Muscle of arm (tissue), 12 donors: Measurements from ENCODE around the gene GFY. TPM values are rescaled to one million over a fixed set of nuclear protein-coding genes. Genes with fewer than 3 reads are reported as not detected.

Experiments used
- DNase-seq: peaks from one replicate; pipeline ENCODE4 v3.0.0-alpha.2; 2013
- polyA plus RNA-seq, 12 donors: library from polyadenylated mRNA; unstranded; fragments of 120-200 nt; gene quantifications; one replicate each; pipeline ENCODE4 v1.2.1, GENCODE V29; 2013; ENCODE audit not compliant: insufficient read length in 12 of 12

The GFY gene
- polyA plus RNA-seq, 12 donors: 0.13 TPM; not detected in 11

- DNase-seq: no peak
These were observed 17.6 kb upstream of the GFY start for GRCh38 chr19:49407482-49408015.

DNA sequence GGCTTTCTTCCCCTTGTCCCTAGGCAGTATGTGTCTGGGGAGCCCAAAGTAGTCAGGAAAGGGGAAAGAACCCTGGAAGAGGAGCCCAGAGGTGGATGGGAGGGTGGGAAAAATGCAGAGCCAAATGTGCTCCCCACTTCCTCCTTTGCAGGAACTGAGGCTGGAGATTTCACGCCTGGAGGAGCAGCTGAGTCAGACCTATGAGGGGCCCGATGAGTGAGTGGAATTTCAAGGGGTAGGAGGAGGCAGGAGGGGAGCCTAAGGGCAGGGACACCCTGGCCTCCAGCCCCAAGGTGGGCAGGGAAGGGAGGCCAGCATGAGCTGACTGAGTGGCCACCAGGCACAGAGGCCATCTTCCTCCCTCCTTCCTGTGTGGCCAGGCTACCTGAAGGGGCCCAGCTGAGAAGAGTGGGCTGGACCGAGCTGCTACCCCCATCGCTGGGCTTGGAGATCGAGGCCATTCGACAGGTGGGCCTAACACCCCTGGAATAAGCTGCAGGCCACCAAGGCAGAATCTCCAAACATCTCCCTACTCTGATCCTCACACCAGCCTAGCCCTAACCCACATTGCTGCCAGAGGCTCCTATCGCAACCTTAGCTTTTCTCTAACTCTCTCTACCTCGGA, 16.3 kb upstream of the GFY start:
- no peak for DNase-seq

DNA sequence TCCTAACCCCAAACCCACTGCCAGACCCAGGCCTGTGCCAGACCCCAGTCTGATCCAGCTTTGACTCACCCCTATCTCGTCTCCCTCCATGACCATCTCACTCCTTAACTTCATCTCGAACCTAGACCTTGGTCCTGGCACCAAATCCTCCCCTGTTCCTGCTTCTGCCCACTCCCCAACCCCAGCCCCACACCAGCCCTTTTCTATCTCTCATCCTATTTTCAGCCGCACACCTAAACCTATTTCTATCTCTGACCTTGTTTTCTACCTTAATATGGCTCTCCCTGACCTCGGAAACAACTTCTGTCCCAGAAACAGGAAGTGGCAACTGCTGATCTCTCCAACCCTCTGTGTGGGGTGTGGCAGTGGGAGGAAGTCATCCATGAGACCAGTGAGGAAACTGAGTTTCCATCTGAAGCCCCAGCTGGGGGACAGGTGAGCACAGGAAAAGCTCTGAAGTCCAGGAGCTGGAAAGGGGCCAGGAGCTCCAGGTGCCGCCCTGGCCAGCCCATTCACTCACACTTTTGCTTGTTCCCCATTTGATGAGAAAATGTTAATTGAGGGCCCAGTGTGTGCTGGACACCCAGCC, 15.7 kb upstream of the GFY start:
- no peak for DNase-seq

DNA sequence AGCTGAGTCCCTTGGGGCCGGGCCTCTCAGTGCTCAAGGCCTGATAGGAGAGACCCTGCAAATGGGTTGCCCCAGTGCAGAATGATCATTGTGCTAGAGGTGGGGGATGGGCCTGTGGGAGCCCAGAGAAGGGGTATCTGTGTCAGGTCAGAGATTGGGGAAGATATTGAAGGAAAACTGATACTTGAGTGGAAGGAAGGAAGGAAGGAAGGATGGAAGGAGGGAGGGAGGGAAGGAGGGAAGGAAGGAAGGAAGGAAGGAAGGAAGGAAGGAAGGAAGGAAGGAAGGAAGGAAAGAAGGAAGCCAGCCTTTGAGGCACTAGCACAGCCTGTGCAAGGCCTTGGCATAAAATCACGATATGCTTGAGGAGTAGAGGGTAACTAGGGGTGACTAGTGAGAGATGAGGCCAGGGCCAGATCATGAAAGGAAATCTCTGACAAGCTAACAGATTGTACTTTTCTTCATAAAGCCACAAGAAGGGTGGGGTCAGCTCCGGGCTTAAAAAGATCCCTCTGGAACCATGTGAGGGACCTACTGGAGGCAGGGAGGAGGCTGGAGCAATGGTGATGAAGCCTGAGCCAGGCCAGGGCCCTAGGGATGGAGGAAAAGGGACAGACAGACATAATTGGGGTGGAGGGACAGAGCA, 13.4 kb upstream of the GFY start:
- DNase-seq: no peak

- DNase-seq: peak; percentile 40
These were observed 11.8 kb upstream of the GFY start for GRCh38 chr19:49413348-49413747.

DNA sequence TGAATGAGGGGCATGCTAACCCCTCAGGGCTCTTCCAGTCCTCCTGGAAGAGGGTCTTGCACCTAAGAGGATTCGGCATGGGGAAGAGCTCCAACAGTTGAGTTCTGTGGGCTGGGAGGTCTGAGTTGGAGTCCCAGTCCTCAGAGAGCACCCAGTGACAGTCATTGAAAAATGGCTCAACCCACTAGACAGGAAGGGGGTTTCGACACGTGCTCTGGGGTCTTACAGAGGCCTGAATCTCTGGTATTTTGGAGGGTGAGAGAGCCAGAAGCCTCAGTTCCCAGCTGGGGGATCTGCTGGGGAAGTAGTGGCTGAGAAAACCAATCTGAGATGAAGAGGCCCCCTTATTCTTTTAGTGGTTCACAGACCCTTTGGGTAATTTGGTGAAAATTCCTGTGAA, 10.9 kb upstream of the GFY start:
- no peak for DNase-seq

GRCh38 chr19:49415102-49415809, 9.9 kb upstream of the GFY start:
- DNase-seq: no peak

DNA sequence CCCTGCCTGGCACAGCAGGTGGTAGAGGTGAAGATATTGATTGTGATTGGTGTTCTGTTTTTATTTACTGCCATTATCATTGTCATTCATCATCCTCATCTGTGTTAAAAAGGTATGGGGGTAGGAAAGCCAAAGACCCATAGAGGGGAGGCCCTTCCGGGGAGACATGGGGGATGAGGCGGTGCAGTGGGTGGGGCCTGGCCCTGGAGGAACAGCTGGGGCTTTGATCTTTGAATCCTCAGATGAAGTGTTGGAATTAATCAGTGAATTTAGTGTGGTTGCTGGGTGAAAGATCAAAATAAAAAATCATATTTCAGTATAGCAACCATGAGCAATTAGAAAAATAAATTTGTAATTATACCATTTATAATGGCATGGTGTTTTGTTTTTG, 9.4 kb upstream of the GFY start:
- DNase-seq: no peak

DNA sequence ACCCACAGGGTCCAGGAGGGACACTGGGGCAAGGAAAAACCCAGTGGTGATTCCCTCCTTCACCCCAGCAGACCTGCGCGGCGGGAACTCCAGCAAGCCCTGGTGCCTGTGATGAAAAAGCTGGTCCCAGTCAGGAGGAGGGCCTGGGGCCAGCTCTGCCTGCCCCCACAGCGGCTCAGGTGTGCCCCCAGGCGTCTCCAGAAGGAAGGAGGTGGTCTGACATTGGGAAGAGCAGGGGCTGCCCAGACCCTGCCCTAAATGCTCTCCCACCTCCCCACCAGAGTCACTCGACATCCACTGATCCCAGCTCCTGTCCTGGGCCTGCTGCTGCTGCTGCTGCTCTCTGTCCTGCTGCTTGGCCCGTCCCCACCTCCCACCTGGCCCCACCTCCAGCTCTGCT, 8.1 kb upstream of the GFY start:
- DNase-seq: no peak

DNA sequence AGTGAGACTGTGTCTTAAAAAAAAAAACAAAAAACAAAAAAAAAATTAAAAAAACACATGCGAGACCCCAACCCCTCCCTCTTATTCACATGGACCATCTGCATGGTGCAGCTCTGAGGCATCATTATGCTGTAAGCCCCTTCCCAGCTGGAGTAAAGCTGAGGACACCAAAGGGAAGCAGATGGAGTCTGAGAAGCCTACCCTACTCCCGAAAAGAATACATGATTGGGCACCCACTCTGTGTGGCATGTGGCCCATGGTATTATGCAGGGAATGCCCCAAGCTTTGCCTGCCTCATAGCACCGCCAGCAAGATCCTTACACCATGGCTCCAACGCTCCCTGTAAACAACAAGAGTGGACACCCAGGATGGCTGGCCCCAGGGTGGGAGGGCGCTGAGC, 6.7 kb upstream of the GFY start:
- DNase-seq: no peak

DNA sequence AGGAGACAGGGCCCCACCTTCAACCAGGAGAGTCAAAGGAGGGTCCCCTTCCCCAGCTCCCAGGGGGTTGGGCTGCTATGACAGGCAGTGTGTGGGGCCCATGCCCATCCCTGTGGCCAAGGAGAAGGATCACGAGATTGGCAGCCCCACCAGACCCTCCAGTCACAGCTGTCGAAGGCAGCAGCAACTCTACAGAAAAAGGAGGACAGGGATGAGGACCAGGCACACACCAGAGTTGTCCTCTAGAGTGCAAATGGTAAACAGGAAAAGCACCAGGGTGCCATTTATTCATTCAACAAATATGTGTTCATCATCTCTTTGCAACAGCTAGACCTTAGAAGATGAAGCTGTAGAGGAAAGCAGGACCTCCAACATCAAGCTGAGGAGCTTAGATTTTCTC, 6.0 kb upstream of the GFY start:
- no peak for DNase-seq

- DNase-seq: no peak
These were observed 5.0 kb upstream of the GFY start for GRCh38 chr19:49420227-49420626.

GRCh38 chr19:49421039-49421877, 3.9 kb upstream of the GFY start:
- DNase-seq: peak; percentile 65

GRCh38 chr19:49421878-49422202, 3.3 kb upstream of the GFY start:
- no peak for DNase-seq

GRCh38 chr19:49422407-49423070, 2.6 kb upstream of the GFY start:
- no peak for DNase-seq

DNA sequence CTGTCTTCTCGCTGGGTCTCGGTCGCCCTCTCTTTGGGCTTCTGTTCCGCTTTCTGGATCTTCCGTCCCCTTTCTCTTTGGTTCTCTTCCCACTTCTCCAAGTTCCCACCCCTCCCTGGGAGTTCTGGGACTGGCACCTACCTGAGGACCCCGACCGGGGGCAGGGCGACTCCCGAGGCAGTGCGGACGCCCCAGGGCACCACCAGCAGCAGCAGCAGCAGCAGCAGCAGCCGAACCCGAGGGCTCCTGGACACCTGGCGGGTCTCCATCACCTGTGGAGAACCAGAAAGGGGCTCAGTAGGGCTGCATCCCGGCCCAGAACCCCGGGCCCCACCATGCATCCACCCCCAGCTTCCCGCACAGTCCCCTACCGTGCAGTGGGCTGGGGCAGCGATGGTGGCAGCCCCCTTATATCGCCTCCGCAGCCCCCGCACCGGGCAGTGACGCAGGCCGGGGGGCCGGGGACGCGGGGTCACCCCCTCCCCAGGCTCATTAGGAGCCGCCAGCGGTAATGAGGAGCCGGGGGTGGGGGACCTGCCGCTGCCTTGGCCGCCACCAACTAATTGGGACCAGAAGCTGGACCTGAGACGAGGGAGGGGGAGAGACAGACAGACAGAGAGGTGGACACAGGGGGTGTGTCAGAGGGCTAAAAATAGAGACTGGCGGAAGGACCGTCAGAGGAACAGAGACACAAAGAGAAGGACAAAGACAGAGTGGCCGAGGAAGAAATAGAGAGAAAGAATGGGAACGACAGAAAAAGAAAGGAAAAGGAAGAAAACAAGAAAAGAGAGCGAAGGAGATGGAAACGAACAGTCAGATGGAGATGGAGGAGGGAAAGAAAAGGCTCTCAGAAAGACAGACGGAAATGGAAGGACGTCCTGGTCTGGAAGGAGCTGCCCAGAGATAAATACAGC, 1.9 kb upstream of the GFY start, which contains the start of gene PTH2:
Gene PTH2, minus strand, starts transcription at position 371 of the 914 bp plus-strand sequence. Its CDS starts 102 bp downstream, at position 269.
- no peak for DNase-seq

DNA sequence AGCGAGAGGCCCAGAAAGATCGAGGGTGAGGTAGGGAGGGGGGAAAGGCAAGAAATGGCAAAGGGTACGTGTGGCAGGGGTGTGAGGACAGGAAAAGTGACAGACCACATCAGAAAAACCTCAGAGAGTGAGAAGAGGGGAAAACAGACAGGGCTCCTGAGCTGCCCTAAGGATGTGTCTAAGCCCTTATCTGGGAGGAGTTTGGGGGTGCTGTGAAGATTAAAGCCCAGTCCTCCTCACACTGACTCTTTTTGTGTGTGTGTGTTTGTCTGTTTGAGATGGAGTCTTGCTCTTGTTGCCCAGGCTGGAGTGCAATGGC, 1.2 kb upstream of the GFY start:
- DNase-seq: no peak

GRCh38 chr19:49425922-49426592, 869 bp downstream of the GFY start:
- DNase-seq: no peak

DNA sequence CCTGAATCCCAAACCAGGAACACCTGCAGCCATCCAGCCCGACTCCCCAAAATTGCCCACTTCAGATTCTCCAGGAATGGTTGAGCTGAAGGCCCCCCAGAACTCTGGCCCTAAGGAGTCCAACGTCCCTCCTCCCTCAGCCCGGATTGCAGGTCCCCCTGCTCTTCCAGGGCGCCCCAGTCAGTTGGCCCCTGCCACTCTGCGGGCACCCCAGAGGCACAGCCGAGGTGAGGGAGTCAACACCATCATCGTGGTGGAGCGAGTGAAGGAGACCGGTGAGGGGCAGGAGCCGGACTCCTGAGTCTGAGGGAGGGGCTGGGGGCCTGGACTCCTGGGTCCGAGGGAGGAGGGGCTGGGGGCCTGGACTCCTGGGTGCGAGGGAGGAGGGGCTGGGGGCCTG, 2.2 kb downstream of the GFY start:
- DNase-seq: no peak
